HG03045 (cell line): ENCODE results near the gene LTBP1.
A peak's percentile ranks its signal among the peaks of the same experiment; 100 is the strongest.

Experiments
- ATAC-seq: cut with Tn5 transposase; IDR thresholded peaks from one replicate; pipeline ENCODE4 v1.9.1; 2021; ENCODE audit warnings: mild to moderate bottlenecking, moderate library complexity; ENCODE audit not compliant: unreplicated experiment

LTBP1 gene

GRCh38 chr2:33181466-33181865 is 234.7 kb downstream of the LTBP1 start:
- ATAC-seq: no peak

- ATAC-seq: no peak
Measured at GRCh38 chr2:33184041-33184440, 237.3 kb downstream of the LTBP1 start.

DNA sequence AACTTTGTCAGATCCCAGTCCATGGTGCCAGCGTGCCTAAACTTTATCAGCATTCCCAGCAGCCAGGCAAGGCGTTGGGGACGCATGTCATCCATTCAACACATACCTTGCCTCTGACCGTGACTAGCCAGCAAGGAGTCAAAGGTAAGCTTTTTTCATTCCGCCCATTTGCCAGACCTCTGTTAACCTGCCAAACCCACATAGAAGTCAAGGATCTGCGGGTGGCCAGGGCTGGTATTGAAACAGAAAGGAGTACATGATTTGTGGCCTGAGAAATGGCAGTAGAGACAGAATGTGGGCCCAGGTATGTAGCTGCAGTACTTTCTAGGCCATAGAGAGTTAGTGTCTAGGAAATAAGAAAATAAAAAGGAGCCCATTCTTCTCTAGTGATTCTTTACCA is 240.2 kb downstream of the LTBP1 start:
- ATAC-seq: no peak

DNA sequence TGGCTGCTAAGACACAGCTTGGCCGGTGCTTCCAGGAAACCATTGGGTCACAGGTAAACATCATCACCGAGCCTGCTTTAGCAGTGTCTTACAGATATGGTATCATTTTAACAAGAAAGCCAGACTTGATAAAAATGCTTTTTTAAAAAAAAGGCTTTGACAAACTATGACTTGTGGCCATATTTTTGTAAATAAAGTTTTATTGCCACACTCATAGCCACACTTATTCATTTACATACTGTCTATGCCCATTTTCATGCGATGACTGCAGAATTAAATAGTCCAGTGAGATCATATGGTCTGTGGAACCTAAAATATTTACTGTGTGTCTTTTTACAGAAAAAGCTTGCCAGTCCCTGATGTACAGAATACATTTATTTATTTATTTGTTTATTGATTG is 242.0 kb downstream of the LTBP1 start:
- ATAC-seq: no peak

GRCh38 chr2:33190393-33190937 is 243.7 kb downstream of the LTBP1 start:
- ATAC-seq: no peak

DNA sequence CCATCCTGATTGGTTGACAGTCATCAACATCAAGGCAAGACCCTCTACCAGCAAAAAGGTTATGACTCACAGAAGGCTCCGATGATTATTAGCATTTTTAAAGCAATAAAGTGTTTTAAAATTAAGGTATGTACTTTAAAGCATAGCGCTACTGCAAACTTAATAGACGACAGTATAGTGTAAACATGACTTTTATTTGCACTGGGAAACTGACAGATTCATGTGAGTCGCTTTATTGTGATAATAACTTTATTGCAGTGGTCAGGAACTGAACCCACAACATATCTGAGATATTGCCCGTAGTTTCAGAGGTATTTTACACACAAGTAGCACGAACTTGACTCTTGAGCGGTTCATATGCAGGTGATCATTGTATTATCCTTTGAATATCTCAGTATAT is 249.1 kb downstream of the LTBP1 start:
- no peak for ATAC-seq

- no peak for ATAC-seq
Measured at GRCh38 chr2:33196700-33197099, 249.9 kb downstream of the LTBP1 start.

- ATAC-seq: no peak
Measured at GRCh38 chr2:33197198-33197938, 250.6 kb downstream of the LTBP1 start.

DNA sequence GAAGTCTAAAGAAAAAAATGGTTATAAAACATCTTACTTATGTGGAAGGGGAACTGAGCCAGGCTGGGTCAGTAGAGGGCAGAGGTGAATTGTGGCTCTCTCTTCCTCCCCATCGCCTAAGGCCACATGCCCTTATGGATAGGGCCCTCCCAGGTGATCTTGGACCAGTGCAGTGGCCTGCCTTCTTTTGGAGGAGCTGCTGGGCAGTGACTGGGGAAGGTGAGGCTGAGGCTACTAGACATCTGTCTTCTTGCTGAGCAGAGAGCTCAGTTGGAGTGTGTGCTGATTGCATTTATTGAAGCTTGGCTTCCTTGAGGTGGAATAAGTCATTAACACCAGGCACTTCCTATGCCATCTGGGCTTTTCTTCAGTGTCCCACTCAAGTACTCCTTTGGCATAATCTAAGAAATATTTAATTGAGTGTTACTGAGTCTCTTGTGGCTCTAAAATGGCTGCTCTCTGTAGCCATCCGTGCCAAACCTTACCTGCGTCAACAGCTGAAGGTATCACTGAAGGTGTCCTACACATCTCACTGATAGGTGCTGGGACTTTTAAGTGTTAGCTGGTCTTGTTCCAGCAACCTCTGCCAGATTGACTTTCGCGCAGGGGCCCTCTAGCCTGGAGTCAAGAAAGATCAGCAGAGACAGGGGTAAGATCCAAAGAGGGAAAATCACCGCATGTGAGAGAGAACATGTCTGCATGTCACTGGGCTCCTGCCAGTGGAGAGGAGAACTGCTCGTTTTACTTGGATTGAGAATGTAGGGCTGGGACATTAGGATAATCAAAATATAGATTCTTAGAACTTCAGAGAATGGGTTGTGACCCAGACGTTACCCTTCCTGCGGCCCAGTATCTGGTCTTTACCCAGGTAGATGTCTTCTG is 256.1 kb downstream of the LTBP1 start:
- no peak for ATAC-seq

DNA sequence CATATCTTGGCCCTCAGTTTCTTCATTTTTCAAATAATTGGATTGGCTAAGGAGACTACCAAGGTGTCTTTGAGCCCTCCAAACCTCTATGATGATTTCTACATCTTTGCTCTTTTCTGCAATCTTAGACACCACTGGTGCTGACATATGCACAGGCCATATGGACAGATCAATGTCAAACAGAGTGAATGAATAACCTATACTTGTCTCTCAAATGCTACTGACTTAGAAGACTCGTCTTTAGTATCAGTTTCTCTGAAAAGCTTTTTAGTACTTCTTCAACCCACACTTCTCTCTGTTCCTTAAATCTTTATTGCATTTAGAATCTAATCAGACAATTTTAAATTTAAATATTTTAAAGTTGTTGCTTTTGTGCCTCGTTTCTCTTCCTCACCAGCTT is 258.2 kb downstream of the LTBP1 start:
- ATAC-seq: peak; percentile 35

DNA sequence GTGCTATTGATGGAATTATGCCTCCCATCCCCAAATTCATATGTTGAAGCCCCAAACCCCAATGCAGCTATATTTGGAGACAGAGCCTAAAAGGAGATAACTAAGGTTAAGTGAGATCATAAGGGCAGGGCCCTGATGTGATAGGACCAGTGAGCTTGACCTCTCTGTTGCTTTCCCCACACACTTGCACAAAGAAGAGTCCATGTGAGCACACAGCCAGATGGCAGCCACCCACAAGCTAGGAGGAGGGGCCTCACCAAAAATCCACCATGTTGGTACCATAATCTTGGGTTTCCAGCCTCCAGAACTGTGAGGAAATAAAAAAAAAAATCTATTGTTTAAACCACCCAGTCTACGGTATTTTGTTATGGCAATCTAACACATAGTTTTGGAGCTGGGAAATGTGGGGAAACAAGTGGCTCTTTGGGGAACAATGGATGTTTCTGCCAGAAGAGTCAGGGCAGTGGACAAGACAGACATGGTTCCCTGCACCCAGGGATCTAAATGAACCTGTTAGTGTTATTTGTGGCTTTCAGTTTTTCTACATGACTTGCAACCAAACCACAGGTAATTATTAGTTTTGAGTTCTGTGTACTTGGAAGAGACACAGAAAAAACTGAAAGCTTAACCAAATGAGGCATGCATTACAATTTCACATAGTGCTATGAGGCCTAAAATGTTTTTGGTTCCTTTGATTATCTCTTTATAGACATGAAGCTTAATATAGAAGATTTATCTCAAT is 259.1 kb downstream of the LTBP1 start:
- ATAC-seq: peak; percentile 93

DNA sequence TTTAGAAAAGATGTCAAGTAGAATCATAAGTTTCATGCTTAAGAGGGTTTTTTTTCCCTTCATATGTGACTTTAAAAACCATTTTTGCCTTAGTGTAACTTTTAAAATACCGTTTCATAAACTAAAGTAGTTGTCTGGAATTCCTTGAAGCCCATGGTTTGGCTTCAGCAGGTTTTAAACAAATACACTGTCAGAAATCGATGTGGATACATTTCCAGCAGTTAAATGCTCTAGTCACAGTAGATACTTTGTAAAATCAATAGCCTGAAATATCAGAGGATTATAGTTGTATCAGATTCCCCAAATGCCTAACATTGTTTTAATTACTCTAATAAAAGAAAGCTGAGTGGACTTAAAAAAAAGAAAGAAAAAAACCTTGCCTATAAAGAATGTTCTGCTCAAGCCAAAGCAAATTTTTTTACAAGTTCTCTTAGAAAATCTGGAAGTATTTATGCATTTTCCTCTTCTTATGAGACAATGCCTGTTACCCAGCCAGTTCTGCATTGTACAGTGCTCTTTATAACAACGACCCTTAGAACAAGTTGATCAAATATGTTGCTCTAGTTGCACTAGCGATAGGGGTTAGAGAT is 260.5 kb downstream of the LTBP1 start:
- ATAC-seq: no peak

DNA sequence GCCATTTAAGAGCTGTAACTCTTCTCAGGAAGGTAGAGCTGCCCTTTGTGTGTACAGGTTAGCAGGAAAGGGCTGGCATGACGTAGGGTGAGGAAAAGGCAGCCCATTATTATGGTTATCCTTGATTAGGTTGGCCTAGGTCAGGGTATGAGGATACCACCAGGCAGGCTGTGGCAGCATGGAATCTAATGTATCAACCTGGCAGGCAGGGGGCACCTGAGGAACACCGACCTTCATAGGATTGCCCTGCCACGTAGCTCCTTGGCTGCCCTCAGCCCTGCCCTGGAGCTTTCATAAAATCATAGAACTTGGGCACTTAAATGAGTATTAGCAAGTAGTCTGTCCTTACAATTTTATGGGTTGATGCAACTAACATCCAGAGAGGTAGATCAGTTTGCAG is 261.6 kb downstream of the LTBP1 start:
- ATAC-seq: no peak

- ATAC-seq: no peak
Measured at GRCh38 chr2:33209976-33210375, 263.2 kb downstream of the LTBP1 start.

- ATAC-seq: no peak
Measured at GRCh38 chr2:33210626-33211025, 263.9 kb downstream of the LTBP1 start.

- no peak for ATAC-seq
Measured at GRCh38 chr2:33212151-33212550, 265.4 kb downstream of the LTBP1 start.

DNA sequence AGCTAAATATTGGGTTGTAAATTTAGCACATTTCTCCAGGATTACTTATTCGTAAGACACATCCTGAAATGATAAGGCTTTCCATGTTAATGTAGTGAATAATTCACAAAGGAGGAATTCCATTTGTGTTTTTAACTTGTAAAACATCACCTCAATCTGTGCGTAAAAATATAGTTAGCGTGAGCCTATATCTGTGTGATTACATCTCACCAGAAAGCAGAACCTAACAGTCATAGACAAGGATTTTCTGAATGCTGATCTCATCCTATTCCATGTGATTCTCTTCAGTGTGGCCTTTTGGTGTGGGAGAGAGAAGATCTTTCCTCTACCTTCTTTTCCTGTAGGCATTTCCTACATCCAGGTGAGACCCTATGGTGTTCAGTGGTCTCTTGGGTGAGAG is 266.5 kb downstream of the LTBP1 start:
- no peak for ATAC-seq

DNA sequence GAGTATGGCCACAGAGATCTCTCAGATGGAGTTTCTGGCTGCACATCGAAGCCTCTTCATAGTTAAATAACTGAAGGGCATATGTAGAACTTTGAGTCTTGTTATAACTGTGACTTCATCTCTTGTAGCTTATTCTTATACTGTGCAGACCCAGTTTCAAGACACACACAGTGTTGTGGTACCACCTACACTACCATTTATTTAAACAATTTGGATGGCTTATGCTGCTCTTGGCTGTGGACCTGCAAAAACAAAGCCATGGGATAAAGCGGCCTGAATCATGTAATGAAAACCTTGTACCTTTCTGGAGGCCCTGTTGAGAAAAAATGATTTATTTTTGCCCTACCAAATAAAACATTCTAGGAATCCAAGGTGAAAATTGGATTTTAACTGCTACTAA is 266.9 kb downstream of the LTBP1 start:
- no peak for ATAC-seq

DNA sequence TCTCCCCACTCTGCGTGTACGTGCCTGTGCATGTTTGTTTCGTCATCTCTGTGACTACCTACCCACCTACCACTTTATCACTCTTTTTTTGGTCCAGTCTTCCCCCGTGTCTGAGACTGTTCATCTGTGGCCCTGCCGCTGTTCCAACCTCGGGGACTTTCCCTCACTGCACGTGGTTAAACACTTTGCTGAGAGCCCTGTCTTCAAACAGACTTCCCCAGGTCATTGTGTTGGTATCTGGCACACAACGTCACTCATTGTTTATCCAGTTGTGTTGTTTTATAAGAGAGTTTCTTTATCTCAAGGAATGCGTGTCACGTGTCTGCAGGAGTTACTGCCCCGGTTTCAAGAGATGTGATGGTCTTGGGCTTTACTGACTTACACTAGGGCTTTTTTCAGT is 267.7 kb downstream of the LTBP1 start:
- no peak for ATAC-seq

DNA sequence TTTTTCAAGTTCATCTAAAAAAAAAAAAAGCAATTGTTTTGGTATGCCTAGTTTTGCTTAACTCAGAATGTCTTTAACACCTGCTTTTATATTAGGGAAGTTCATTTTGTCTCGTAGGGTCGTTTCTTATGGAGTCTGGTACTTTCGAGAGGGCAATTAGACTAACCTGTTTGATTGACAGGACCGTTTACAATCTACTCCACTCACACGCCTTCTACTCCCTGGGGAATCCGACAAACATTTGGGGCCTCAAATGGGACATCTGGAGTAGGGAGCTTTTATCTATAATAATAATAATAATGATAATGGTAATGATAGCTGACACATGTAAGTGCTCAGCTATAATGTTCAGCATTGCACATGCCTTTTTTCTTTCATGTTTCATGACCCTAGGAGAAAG is 268.1 kb downstream of the LTBP1 start:
- ATAC-seq: no peak

DNA sequence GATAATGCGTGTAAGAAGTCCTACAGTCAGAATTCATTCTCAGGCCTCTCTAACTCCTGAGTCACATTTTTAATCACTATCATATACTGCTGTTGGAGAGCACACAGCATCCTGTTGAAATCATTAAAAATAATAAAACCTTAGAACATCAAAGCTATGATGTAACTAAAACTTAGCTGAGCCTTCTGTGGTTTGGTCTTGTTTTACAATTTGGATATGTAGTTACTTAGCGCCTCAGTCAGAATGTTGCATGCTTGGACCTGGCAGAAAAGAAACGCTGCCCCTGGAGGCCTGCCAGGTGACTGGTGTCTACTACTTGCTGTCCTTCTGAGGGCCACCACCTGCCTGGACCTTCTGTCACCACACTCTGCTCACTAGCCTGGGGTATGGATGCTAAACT is 268.5 kb downstream of the LTBP1 start:
- ATAC-seq: no peak
